Endothelial cell of umbilical vein (primary cell): ENCODE results near the gene SUMO2. TPM values are rescaled to one million over a fixed set of nuclear protein-coding genes. Genes with fewer than 3 reads are reported as not detected.

ENCODE experiments used
- BruUV-seq: library from RNA; stranded (reverse); fragments of 400-500 nt; replicated peaks from 2 replicates; lab custom pipeline; 2021; lab: Mats Ljungman, UMichigan
- CTCF ChIA-PET: fragments of 300-600, 350-600 bp; sonication (Branson Sonifier 250); formaldehyde crosslinking; loops from one replicate; lab custom pipeline; 2021; ENCODE audit warnings: antibody characterized with exemption, inconsistent platforms; lab: Charles Lee
- POLR2A ChIA-PET: fragments of 300-600, 350-600 bp; sonication (Branson Sonifier 250); formaldehyde crosslinking; loops from one replicate; lab custom pipeline; 2021; ENCODE audit warnings: antibody characterized with exemption, inconsistent platforms; lab: Charles Lee
- DNase-seq: peaks from one replicate; pipeline ENCODE4 v3.0.0-alpha.2; 2011; ENCODE audit warnings: low read depth, low spot score
- FAIRE-seq: peaks from 2 replicates; lab custom pipeline; 2011; peaks lifted over from hg19 to GRCh38; lab: Jason Lieb, UNC
- H2AFZ ChIP-seq: 2 replicates; pipeline ENCODE4 v1.6.0; 2012; ENCODE audit warnings: low read depth, low read length, control low read depth, inconsistent platforms
- H3K27ac ChIP-seq: 2 replicates; pipeline ENCODE4 v1.5.1; 2011; ENCODE audit warnings: low read depth, mild to moderate bottlenecking, control low read depth, low read length, moderate library complexity; ENCODE audit not compliant: insufficient read depth
- H3K27me3 ChIP-seq, 2 experiments: 2 replicates each; pipeline versions ENCODE4 v1.6.0 to v1.6.1; 2011; ENCODE audit warnings: low read length in 2 of 2, mixed read lengths in 1 of 2; ENCODE audit not compliant: control insufficient read depth in 2 of 2, insufficient read depth in 2 of 2
- H3K36me3 ChIP-seq, 2 experiments: 2 replicates in 1 of 2; 3 replicates in 1 of 2; pipeline ENCODE4 v1.5.1; 2011; ENCODE audit warnings: low read length in 2 of 2, mild to moderate bottlenecking in 1 of 2, moderate library complexity in 1 of 2; ENCODE audit not compliant: control insufficient read depth in 2 of 2, insufficient read depth in 2 of 2; ENCODE audit errors: extremely low read depth in 1 of 2
- H3K4me1 ChIP-seq: 3 replicates; pipeline ENCODE4 v1.5.1; 2011; ENCODE audit warnings: mild to moderate bottlenecking, low read length; ENCODE audit not compliant: control insufficient read depth, insufficient read depth; ENCODE audit errors: extremely low read depth
- H3K4me2 ChIP-seq: 2 replicates; pipeline ENCODE4 v1.6.1; 2011; ENCODE audit warnings: low read length, control low read depth, mixed read lengths; ENCODE audit not compliant: insufficient read depth
- H3K4me3 ChIP-seq, 3 experiments: fragments of 200-600 bp in 1 of 3; sonication (generic), shearing (Covaris generic) in 1 of 3; replicated peaks in 1 of 3; 2 replicates each; pipeline ENCODE4 v1.5.1; 2011 to 2016; ENCODE audit warnings: control low read depth in 3 of 3, low read length in 3 of 3, mild to moderate bottlenecking in 2 of 3, inconsistent platforms in 1 of 3, low read depth in 1 of 3, moderate library complexity in 1 of 3; ENCODE audit not compliant: insufficient read depth in 1 of 3
- H3K79me2 ChIP-seq: 2 replicates; pipeline ENCODE4 v1.6.0; 2012; ENCODE audit warnings: low read length, inconsistent platforms; ENCODE audit not compliant: control insufficient read depth, insufficient read depth
- H3K9ac ChIP-seq: replicated peaks from 2 replicates; pipeline ENCODE3; 2011; ENCODE audit warnings: low read length, control low read depth; ENCODE audit not compliant: insufficient read depth; ENCODE audit errors: extremely low read depth
- H3K9me1 ChIP-seq: replicated peaks from 3 replicates; pipeline ENCODE4 v1.6.0; 2011; ENCODE audit warnings: mild to moderate bottlenecking, low read length; ENCODE audit not compliant: control insufficient read depth, insufficient read depth; ENCODE audit errors: extremely low read depth
- H3K9me3 ChIP-seq: replicated peaks from 2 replicates; pipeline ENCODE4 v1.5.1; 2012; ENCODE audit warnings: low read length, inconsistent platforms; ENCODE audit not compliant: control insufficient read depth, insufficient read depth
- H4K20me1 ChIP-seq: replicated peaks from 2 replicates; pipeline ENCODE3; 2011; ENCODE audit warnings: mild to moderate bottlenecking, low read length; ENCODE audit not compliant: control insufficient read depth, insufficient read depth; ENCODE audit errors: extremely low read depth
- CTCF ChIP-seq, 2 donors: IDR thresholded peaks; 1 replicate in 1 of 2; 2 replicates in 1 of 2; pipeline ENCODE4 v1.5.1; 2011; ENCODE audit warnings: low read length in 2 of 2, mild to moderate bottlenecking in 2 of 2, moderate library complexity in 2 of 2, control low read depth in 1 of 2, inconsistent platforms in 1 of 2, low read depth in 1 of 2; ENCODE audit not compliant: insufficient read depth in 1 of 2; ENCODE audit errors: extremely low read depth in 1 of 2
- EZH2 ChIP-seq: IDR thresholded peaks from 2 replicates; pipeline ENCODE4 v1.6.1; 2012; ENCODE audit warnings: borderline replicate concordance, low read depth, mild to moderate bottlenecking, moderate library complexity, low read length, inconsistent platforms; ENCODE audit not compliant: severe bottlenecking
- GATA2 ChIP-seq: IDR thresholded peaks from 2 replicates; pipeline ENCODE4 v1.7.0; 2011; ENCODE audit warnings: low read depth, mild to moderate bottlenecking, moderate library complexity, mixed read lengths, low read length; ENCODE audit not compliant: insufficient read length, insufficient read depth
- JUN ChIP-seq: IDR thresholded peaks from 2 replicates; pipeline ENCODE4 v1.6.1; 2011; ENCODE audit warnings: borderline replicate concordance, low read depth; ENCODE audit not compliant: insufficient read length, insufficient read depth
- POLR2A ChIP-seq: IDR thresholded peaks from 2 replicates; pipeline ENCODE4 v1.6.1; 2012; ENCODE audit warnings: low read depth, mild to moderate bottlenecking, control low read depth, low read length
- POLR2AphosphoS5 ChIP-seq: IDR thresholded peaks from 2 replicates; pipeline ENCODE4 v1.6.1; 2012; ENCODE audit warnings: low read depth, mild to moderate bottlenecking, control low read depth, low read length, moderate library complexity; ENCODE audit not compliant: insufficient read depth
- dilution Hi-C: fragments of 300-500 bp; cut with MboI; formaldehyde crosslinking; loops from one replicate; pipeline ENCODE4 v1.15.0; 2019; ENCODE audit warnings: low sequenced_read_pairs; ENCODE audit not compliant: extremely low pct_ligation_motif_present
- intact Hi-C: fragments of 100-400 bp; cut with micrococcal nuclease; formaldehyde crosslinking; loops from one replicate; pipeline ENCODE4 v1.10.0; 2022
- polyA plus RNA-seq, 4 experiments: library from polyadenylated mRNA; depleted of rRNA in 3 of 4; stranded (reverse) in 3 of 4; unstranded in 1 of 4; fragments of >200 nt; gene quantifications; 2 replicates each; pipeline versions ENCODE4 v1.2.1 to v1.2.3, GENCODE V29; 2011 to 2012; ENCODE audit warnings: missing spikeins in 1 of 4
- total RNA-seq: library from RNA; stranded (reverse); gene quantifications from 2 replicates; pipeline ENCODE4 v1.2.3, GENCODE V29; 2021

The SUMO2 gene
- total and polyA plus RNA-seq, 2 donors (not counting 3 experiments of a cell fraction or from before 2014, with no cell fraction given) = 75.6 to 437 TPM

GRCh38 chr17:75183999-75184884 is 1.5 kb upstream of the SUMO2 start:
- no peak for FAIRE-seq
- dilution Hi-C loops = no loop called here

More at GRCh38 chr17:75183999-75184884, 1.5 kb upstream of the SUMO2 start:
- Histone ChIP-seq H3K36me3 (peaks cover 0 to under 1% of the 10 kb centered on the region in 2 experiments), H3K4me1 (peaks cover 10% of the 10 kb centered on the region), H2AFZ (no peak overlapping the region), H3K4me2 (no peak overlapping the region), H3K9me3 (no peaks in the 10 kb centered on the region), H3K9me1 (no peaks in the 10 kb centered on the region), H3K27ac (no peak overlapping the region), H3K9ac (no peak overlapping the region), H4K20me1 (peaks cover 5% of the 10 kb centered on the region), H3K4me3 (no peak overlapping the region), H3K27me3 (no peaks in the 10 kb centered on the region), H3K79me2 (peaks cover 33% of the 10 kb centered on the region)
- ChIA-PET POLR2A (no interaction called here), CTCF (interaction anchor here (0.9 to 2.6 kb wide), 4 partner anchors 12 to 70 kb away, joined by 3 to 21 read pairs (median 4); partner anchors contain the start of gene NT5C)
- intact Hi-C loops = loop anchor here (1.0 to 5.0 kb wide), 5 partner anchors 21 to 137 kb away; partner anchors contain the start of genes ARMC7, ATP5PD, JPT1 and KCTD2
- no TSS peak for BruUV-seq
- TF ChIP-seq JUN = no peak
- TF ChIP-seq POLR2A = no peak
- no peak for TF ChIP-seq CTCF (IDR thresholded peaks at IDR 0.05; ENCODE audit: extremely low read depth in 1 of 2, insufficient read depth in 1 of 2, low read depth in 1 of 2, low read length in 2 of 2)
- no peak for TF ChIP-seq POLR2AphosphoS5
- TF ChIP-seq EZH2 = no peak
- TF ChIP-seq GATA2 = no peak
- no peak for DNase-seq
